Peyer's patch (tissue), 4 donors: Measurements from ENCODE around the gene GP1BA.

Experiments used
- CTCF ChIP-seq, 6 experiments: fragments of 450-650 bp in 4 of 6; fragments of 200-600 bp in 2 of 6; sonication (generic) in 1 of 6; IDR thresholded peaks; one replicate each; pipeline ENCODE4 v1.5.1; 2017 to 2019; ENCODE audit warnings: antibody characterized with exemption in 6 of 6, mild to moderate bottlenecking in 3 of 6, moderate library complexity in 1 of 6
- POLR2A ChIP-seq, 2 donors: fragments of 450-650 bp; IDR thresholded peaks; one replicate each; pipeline ENCODE4 v1.5.1; 2017; ENCODE audit warnings: antibody characterized with exemption in 2 of 2, mild to moderate bottlenecking in 2 of 2, moderate library complexity in 2 of 2

- TF ChIP-seq CTCF (IDR thresholded peaks at IDR 0.05) (no peak), POLR2A (IDR thresholded peaks at IDR 0.05) (no peak)
These were observed 26.0 kb downstream of the GP1BA start for GRCh38 chr17:4958102-4958501.
